CD4-positive, alpha-beta T cell treated with Interleukin-21 for 1 hour (primary cell): Measurements from ENCODE around the gene KLF8.

Experiments
- DNase-seq: peaks from one replicate; pipeline ENCODE4 v3.0.0-alpha.2; 2020

The KLF8 gene

GRCh38 chrX:56310581-56310980 is 78.4 kb downstream of the KLF8 start:
- no peak for DNase-seq

GRCh38 chrX:56313308-56313707 is 81.2 kb downstream of the KLF8 start:
- no peak for DNase-seq

- DNase-seq: peak; percentile 32
These were observed 82.2 kb downstream of the KLF8 start for GRCh38 chrX:56314334-56314733.

GRCh38 chrX:56318076-56318475 is 85.9 kb downstream of the KLF8 start:
- no peak for DNase-seq

GRCh38 chrX:56319165-56319564 is 87.0 kb downstream of the KLF8 start:
- no peak for DNase-seq
